H9 (cell line): Measurements from ENCODE around the gene DPEP2. TPM values are rescaled to one million over a fixed set of nuclear protein-coding genes. Genes with fewer than 3 reads are reported as not detected.

Experiments used
- DNase-seq: peaks from one replicate; pipeline ENCODE4 v3.0.0-alpha.2; 2017
- H2AFZ ChIP-seq: one replicate; pipeline ENCODE4 v1.6.1; 2013; ENCODE audit warnings: mild to moderate bottlenecking, low read length, control low read depth, moderate library complexity
- H2AK5ac ChIP-seq: 2 replicates; pipeline ENCODE4 v1.6.1; 2013; ENCODE audit warnings: low read length, control low read depth, mixed read lengths; ENCODE audit not compliant: insufficient read length
- H2BK120ac ChIP-seq: one replicate; pipeline ENCODE4 v1.6.1; 2013; ENCODE audit warnings: low read depth, mild to moderate bottlenecking, low read length, control low read depth, inconsistent platforms; ENCODE audit not compliant: poor library complexity, severe bottlenecking
- H2BK12ac ChIP-seq: 2 replicates; pipeline ENCODE4 v1.6.1; 2013; ENCODE audit warnings: low read length, control low read depth, mixed read lengths, low read depth; ENCODE audit not compliant: insufficient read length
- H2BK15ac ChIP-seq: 2 replicates; pipeline ENCODE4 v1.6.1; 2013; ENCODE audit warnings: low read depth, low read length, control low read depth
- H2BK20ac ChIP-seq: one replicate; pipeline ENCODE4 v1.6.1; 2013; ENCODE audit warnings: low read depth, mild to moderate bottlenecking, low read length, control low read depth, inconsistent platforms; ENCODE audit not compliant: poor library complexity, severe bottlenecking
- H2BK5ac ChIP-seq: 2 replicates; pipeline ENCODE4 v1.6.1; 2013; ENCODE audit warnings: low read length, control low read depth, mixed read lengths; ENCODE audit not compliant: insufficient read length
- H3K14ac ChIP-seq: 2 replicates; pipeline ENCODE4 v1.6.1; 2013; ENCODE audit warnings: low read length, control low read depth; ENCODE audit not compliant: insufficient read depth
- H3K18ac ChIP-seq: 2 replicates; pipeline ENCODE4 v1.6.1; 2013; ENCODE audit warnings: low read depth, mild to moderate bottlenecking, mixed read lengths, low read length, control low read depth; ENCODE audit not compliant: insufficient read length
- H3K23ac ChIP-seq: 2 replicates; pipeline ENCODE4 v1.6.1; 2013; ENCODE audit warnings: low read length, control low read depth, mixed read lengths, low read depth; ENCODE audit not compliant: insufficient read length
- H3K23me2 ChIP-seq: 2 replicates; pipeline ENCODE4 v1.6.1; 2013; ENCODE audit warnings: low read depth, mild to moderate bottlenecking, mixed read lengths, low read length, control low read depth; ENCODE audit not compliant: insufficient read length, poor library complexity, severe bottlenecking
- H3K27ac ChIP-seq: 2 replicates; pipeline ENCODE4 v1.5.1; 2013; ENCODE audit warnings: low read length, control low read depth, mixed read lengths, low read depth; ENCODE audit not compliant: insufficient read length
- H3K27me3 ChIP-seq: 2 replicates; pipeline ENCODE4 v1.6.1; 2013; ENCODE audit warnings: low read length, control low read depth, inconsistent platforms; ENCODE audit not compliant: insufficient read depth
- H3K4ac ChIP-seq: 2 replicates; pipeline ENCODE4 v1.6.1; 2013; ENCODE audit warnings: low read depth, mild to moderate bottlenecking, control low read depth, inconsistent platforms, low read length, moderate library complexity
- H3K4me1 ChIP-seq: 2 replicates; pipeline ENCODE4 v1.6.1; 2013; ENCODE audit warnings: low read length, control low read depth, inconsistent platforms; ENCODE audit not compliant: insufficient read depth
- H3K4me2 ChIP-seq: 2 replicates; pipeline ENCODE4 v1.6.1; 2013; ENCODE audit warnings: low read length, control low read depth, mixed read lengths; ENCODE audit not compliant: insufficient read length, insufficient read depth
- H3K56ac ChIP-seq: 2 replicates; pipeline ENCODE4 v1.6.1; 2013; ENCODE audit warnings: low read depth, mild to moderate bottlenecking, mixed read lengths, low read length, control low read depth; ENCODE audit not compliant: insufficient read length
- H3K79me1 ChIP-seq: 2 replicates; pipeline ENCODE4 v1.6.1; 2013; ENCODE audit warnings: low read depth, mild to moderate bottlenecking, moderate library complexity, low read length, control low read depth, inconsistent platforms; ENCODE audit not compliant: insufficient read depth, poor library complexity, severe bottlenecking
- H3K79me2 ChIP-seq: 2 replicates; pipeline ENCODE4 v1.6.1; 2013; ENCODE audit warnings: low read length, control low read depth, inconsistent platforms; ENCODE audit not compliant: insufficient read depth
- H3K9ac ChIP-seq: 2 replicates; pipeline ENCODE4 v1.6.1; 2013; ENCODE audit warnings: low read length, control low read depth, mixed read lengths; ENCODE audit not compliant: insufficient read length; ENCODE audit errors: extremely low read depth
- H3K9me3 ChIP-seq: one replicate; pipeline ENCODE4 v1.6.1; 2013; ENCODE audit warnings: low read depth, low read length, inconsistent platforms; ENCODE audit not compliant: control insufficient read depth
- H3T11ph ChIP-seq: one replicate; pipeline ENCODE4 v1.6.1; 2013; ENCODE audit warnings: mild to moderate bottlenecking, low read length, control low read depth, inconsistent platforms
- H4K20me1 ChIP-seq: one replicate; pipeline ENCODE4 v1.6.1; 2013; ENCODE audit not compliant: control insufficient read depth, insufficient read length, insufficient read depth
- H4K5ac ChIP-seq: 2 replicates; pipeline ENCODE4 v1.6.1; 2013; ENCODE audit warnings: low read depth, mild to moderate bottlenecking, mixed read lengths, low read length, control low read depth; ENCODE audit not compliant: insufficient read length
- H4K8ac ChIP-seq: replicated peaks from 2 replicates; pipeline ENCODE4 v1.6.1; 2013; ENCODE audit warnings: low read length, control low read depth, mixed read lengths, low read depth; ENCODE audit not compliant: insufficient read length
- H4K91ac ChIP-seq: 2 replicates; pipeline ENCODE4 v1.6.1; 2013; ENCODE audit warnings: low read depth, mild to moderate bottlenecking, moderate library complexity, mixed read lengths, low read length, control low read depth; ENCODE audit not compliant: insufficient read length
- H3K27ac Mint-ChIP-seq, 3 experiments: 2 replicates in 2 of 3; 3 replicates in 1 of 3; pipeline ENCODE4 v1.8.0; 2020 to 2021; ENCODE audit warnings: mixed read lengths in 3 of 3, mild to moderate bottlenecking in 1 of 3, moderate library complexity in 1 of 3
- H3K27me3 Mint-ChIP-seq: 2 replicates; pipeline ENCODE4 v1.8.0; 2021; ENCODE audit warnings: low read depth, mild to moderate bottlenecking, moderate library complexity, mixed read lengths
- H3K36me3 Mint-ChIP-seq, 3 experiments: 2 replicates in 2 of 3; 3 replicates in 1 of 3; pipeline ENCODE4 v1.8.0; 2020 to 2021; ENCODE audit warnings: low read depth in 3 of 3, mixed read lengths in 3 of 3; ENCODE audit not compliant: insufficient read depth in 1 of 3
- H3K4me1 Mint-ChIP-seq, 2 experiments: 2 replicates each; pipeline ENCODE4 v1.8.0; 2020; ENCODE audit warnings: mixed read lengths in 2 of 2
- H3K4me3 Mint-ChIP-seq, 2 experiments: 2 replicates in 1 of 2; 3 replicates in 1 of 2; pipeline ENCODE4 v1.8.0; 2020 to 2021; ENCODE audit warnings: mild to moderate bottlenecking in 2 of 2, mixed read lengths in 2 of 2, moderate library complexity in 1 of 2
- H3K9me3 Mint-ChIP-seq, 2 experiments: 2 replicates in 1 of 2; 3 replicates in 1 of 2; pipeline ENCODE4 v1.8.0; 2020; ENCODE audit warnings: mild to moderate bottlenecking in 2 of 2, mixed read lengths in 2 of 2, moderate library complexity in 1 of 2
- WGBS: extraction: QIAGEN DNeasy Blood & Tissue Kit; methylation state at CpG from one replicate; pipeline ENCODE4 v1.1.7; 2013; ENCODE audit warnings: missing lambda C conversion rate, low lambda C conversion rate, mixed read lengths; ENCODE audit not compliant: insufficient read length; ENCODE audit errors: extremely low coverage; 5-methylcytosine and 5-hydroxymethylcytosine counted together
- total RNA-seq: library from RNA; stranded (reverse); gene quantifications from 2 replicates; pipeline ENCODE4 v1.2.1, GENCODE V29; 2021
- TF ChIP-seq, protein P1 (sequence below): fragments of 200-600 bp; sonication (generic); conservative IDR thresholded peaks from 3 replicates; pipeline ENCODE4 v1.8.0; 2021; ENCODE audit warnings: antibody characterized with exemption, mild to moderate bottlenecking

Gene DPEP2
- total RNA-seq, 1 experiment from 2014 or later: not detected

DNA sequence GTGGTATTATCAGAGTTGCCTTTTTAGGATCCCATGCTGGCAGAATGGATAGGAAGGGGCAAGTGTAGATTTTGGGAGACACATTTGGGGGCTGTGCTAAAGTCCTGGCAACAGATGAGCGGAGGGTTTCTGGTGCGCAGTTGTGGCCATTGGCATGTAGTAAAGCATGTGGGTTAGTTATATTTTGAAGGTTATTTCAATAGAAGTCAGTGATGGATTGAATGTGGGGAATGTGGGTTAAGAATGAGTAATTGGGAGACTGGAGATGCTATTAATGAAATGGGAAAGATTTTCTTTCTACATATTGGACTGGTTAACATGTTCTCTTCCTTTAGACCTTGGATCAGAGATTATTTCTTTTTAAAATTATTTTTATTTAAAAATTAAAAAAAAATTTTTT, 33.8 kb upstream of the DPEP2 start:
- H3K4me2 ChIP-seq: no peak overlapping the region
- no peak overlapping the region for H2AK5ac ChIP-seq
- no peak overlapping the region for H3T11ph ChIP-seq
- Mint-ChIP-seq H3K4me1 (no peaks in the 10 kb centered on the region), H3K27me3 (no peaks in the 10 kb centered on the region), H3K36me3 (peaks cover 4 to 12% (median 5%) of the 10 kb centered on the region in 3 experiments; a peak in 6 of 7 replicates), H3K27ac (no peak overlapping the region; a peak in 2 of 7 replicates), H3K4me3 (no peak overlapping the region; a peak in 1 of 5 replicates), H3K9me3 (no peaks in the 10 kb centered on the region)
- no peak overlapping the region for H2AFZ ChIP-seq
- no peak overlapping the region for H3K18ac ChIP-seq
- H3K9me3 ChIP-seq: no peaks in the 10 kb centered on the region
- H2BK15ac ChIP-seq: no peak overlapping the region
- no peak overlapping the region for H2BK5ac ChIP-seq
- TF ChIP-seq, protein P1, sequence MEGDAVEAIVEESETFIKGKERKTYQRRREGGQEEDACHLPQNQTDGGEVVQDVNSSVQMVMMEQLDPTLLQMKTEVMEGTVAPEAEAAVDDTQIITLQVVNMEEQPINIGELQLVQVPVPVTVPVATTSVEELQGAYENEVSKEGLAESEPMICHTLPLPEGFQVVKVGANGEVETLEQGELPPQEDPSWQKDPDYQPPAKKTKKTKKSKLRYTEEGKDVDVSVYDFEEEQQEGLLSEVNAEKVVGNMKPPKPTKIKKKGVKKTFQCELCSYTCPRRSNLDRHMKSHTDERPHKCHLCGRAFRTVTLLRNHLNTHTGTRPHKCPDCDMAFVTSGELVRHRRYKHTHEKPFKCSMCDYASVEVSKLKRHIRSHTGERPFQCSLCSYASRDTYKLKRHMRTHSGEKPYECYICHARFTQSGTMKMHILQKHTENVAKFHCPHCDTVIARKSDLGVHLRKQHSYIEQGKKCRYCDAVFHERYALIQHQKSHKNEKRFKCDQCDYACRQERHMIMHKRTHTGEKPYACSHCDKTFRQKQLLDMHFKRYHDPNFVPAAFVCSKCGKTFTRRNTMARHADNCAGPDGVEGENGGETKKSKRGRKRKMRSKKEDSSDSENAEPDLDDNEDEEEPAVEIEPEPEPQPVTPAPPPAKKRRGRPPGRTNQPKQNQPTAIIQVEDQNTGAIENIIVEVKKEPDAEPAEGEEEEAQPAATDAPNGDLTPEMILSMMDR: no peak
- H4K20me1 ChIP-seq: no peaks in the 10 kb centered on the region
- H3K79me2 ChIP-seq: no peaks in the 10 kb centered on the region
- H3K23ac ChIP-seq: no peak overlapping the region
- H3K4me1 ChIP-seq: no peaks in the 10 kb centered on the region
- no peak overlapping the region for H4K8ac ChIP-seq
- H3K56ac ChIP-seq: no peak overlapping the region
- H3K14ac ChIP-seq: no peak overlapping the region
- H3K27ac ChIP-seq: no peak overlapping the region
- no peak overlapping the region for H2BK20ac ChIP-seq
- H3K9ac ChIP-seq: no peak overlapping the region
- no peaks in the 10 kb centered on the region for H3K79me1 ChIP-seq
- no peak for DNase-seq
- H3K23me2 ChIP-seq: no peaks in the 10 kb centered on the region
- H3K27me3 ChIP-seq: no peaks in the 10 kb centered on the region
- H2BK12ac ChIP-seq: no peak overlapping the region
- H3K4ac ChIP-seq: no peak overlapping the region
- H4K5ac ChIP-seq: no peak overlapping the region
- H4K91ac ChIP-seq: no peak overlapping the region
- no peak overlapping the region for H2BK120ac ChIP-seq
- WGBS: no CpG with 5 or more reads among the region's 2 CpGs
